Neural cell (in vitro differentiated cells): ENCODE measurements around the gene SLC26A3. TPM values are rescaled to one million over a fixed set of nuclear protein-coding genes. Genes with fewer than 3 reads are reported as not detected.

Experiments
- H2AFZ ChIP-seq: fragments of 200-600, 300-800 bp; sonication (generic), shearing (Covaris generic); 2 replicates; pipeline ENCODE4 v1.6.0; 2014; ENCODE audit warnings: low read depth, mild to moderate bottlenecking, antibody characterized with exemption, low read length, moderate library complexity
- H3F3A ChIP-seq: fragments of 200-600 bp; shearing (Covaris generic); 2 replicates; pipeline ENCODE4 v1.6.1; 2016; ENCODE audit warnings: mild to moderate bottlenecking, moderate library complexity, mixed read lengths, antibody characterized with exemption, low read length; ENCODE audit not compliant: insufficient read depth, poor library complexity, severe bottlenecking
- H3K27ac ChIP-seq: fragments of 200-600, 300-800 bp; sonication (generic), shearing (Covaris generic); 2 replicates; pipeline ENCODE4 v1.5.1; 2014; ENCODE audit warnings: mild to moderate bottlenecking, low read length, moderate library complexity
- H3K27me3 ChIP-seq: fragments of 300-800, 200-600 bp; sonication (generic), shearing (Covaris generic); 2 replicates; pipeline ENCODE4 v1.6.0; 2014; ENCODE audit warnings: mild to moderate bottlenecking, low read depth, low read length, moderate library complexity; ENCODE audit not compliant: insufficient read depth
- H3K36me3 ChIP-seq: fragments of 300-800, 200-600 bp; sonication (generic), shearing (Covaris generic); 2 replicates; pipeline ENCODE4 v1.5.1; 2014; ENCODE audit warnings: mild to moderate bottlenecking, antibody characterized with exemption, low read length, moderate library complexity; ENCODE audit not compliant: insufficient read depth
- H3K4me2 ChIP-seq: fragments of 300-800, 200-600 bp; sonication (generic), shearing (Covaris generic); 2 replicates; pipeline ENCODE4 v1.6.0; 2014; ENCODE audit warnings: mild to moderate bottlenecking, low read length
- H3K4me3 ChIP-seq: fragments of 300-800, 200-600 bp; sonication (generic), shearing (Covaris generic); 2 replicates; pipeline ENCODE4 v1.5.1; 2014; ENCODE audit warnings: mild to moderate bottlenecking, low read length, moderate library complexity
- H3K79me2 ChIP-seq: fragments of 200-600 bp; shearing (Covaris generic); replicated peaks from 2 replicates; pipeline ENCODE4 v1.6.0; 2014; ENCODE audit warnings: mild to moderate bottlenecking, low read length, moderate library complexity; ENCODE audit not compliant: insufficient read depth
- H3K9ac ChIP-seq: fragments of 300-800, 200-600 bp; sonication (generic), shearing (Covaris generic); 2 replicates; pipeline ENCODE4 v1.6.1; 2016; ENCODE audit warnings: mild to moderate bottlenecking, low read length, mixed read lengths
- H3K9me2 ChIP-seq: fragments of 200-600 bp; shearing (Covaris generic); 2 replicates; pipeline ENCODE4 v1.6.1; 2016; ENCODE audit warnings: mild to moderate bottlenecking, low read length, mixed read lengths; ENCODE audit not compliant: insufficient read depth
- H3K9me3 ChIP-seq: fragments of 200-600, 300-800 bp; sonication (generic), shearing (Covaris generic); 2 replicates; pipeline ENCODE4 v1.6.1; 2016; ENCODE audit warnings: mild to moderate bottlenecking, mixed run types, low read length, moderate library complexity, mixed read lengths
- H4K20me1 ChIP-seq: fragments of 200-600 bp; shearing (Covaris generic); 2 replicates; pipeline ENCODE4 v1.6.1; 2016; ENCODE audit warnings: mild to moderate bottlenecking, mixed run types; ENCODE audit not compliant: insufficient read depth
- CTCF ChIP-seq: fragments of 450-650 bp; IDR thresholded peaks from 2 replicates; pipeline ENCODE4 v1.5.1; 2014; ENCODE audit warnings: antibody characterized with exemption, mild to moderate bottlenecking, moderate library complexity; ENCODE audit not compliant: poor library complexity, severe bottlenecking
- EP300 ChIP-seq: fragments of 450-650 bp; conservative IDR thresholded peaks from 2 replicates; pipeline ENCODE4 v1.6.1; 2014; ENCODE audit warnings: antibody characterized with exemption, mild to moderate bottlenecking, moderate library complexity; ENCODE audit not compliant: poor library complexity, severe bottlenecking
- EZH2 ChIP-seq: fragments of 200-600, 300-800 bp; shearing (Covaris generic), sonication (generic); IDR thresholded peaks from 2 replicates; pipeline ENCODE4 v1.6.1; 2014; ENCODE audit warnings: antibody characterized with exemption, low read length, borderline replicate concordance, mild to moderate bottlenecking; ENCODE audit not compliant: insufficient read depth, poor library complexity, severe bottlenecking
- MXI1 ChIP-seq: fragments of 450-650 bp; conservative IDR thresholded peaks from 2 replicates; pipeline ENCODE4 v1.6.1; 2014; ENCODE audit warnings: antibody characterized with exemption, mild to moderate bottlenecking; ENCODE audit not compliant: poor library complexity, severe bottlenecking
- POLR2AphosphoS5 ChIP-seq: IDR thresholded peaks from 2 replicates; pipeline ENCODE4 v1.6.1; 2012
- RAD21 ChIP-seq: fragments of 450-650 bp; conservative IDR thresholded peaks from 2 replicates; pipeline ENCODE4 v1.6.1; 2014; ENCODE audit warnings: antibody characterized with exemption, mild to moderate bottlenecking, moderate library complexity
- REST ChIP-seq: IDR thresholded peaks from 2 replicates; pipeline ENCODE4 v1.6.1; 2012; ENCODE audit warnings: borderline replicate concordance
- SMC3 ChIP-seq: fragments of 450-650 bp; conservative IDR thresholded peaks from 2 replicates; pipeline ENCODE4 v1.6.1; 2014; ENCODE audit warnings: antibody characterized with exemption, mild to moderate bottlenecking, moderate library complexity; ENCODE audit not compliant: poor library complexity
- TAF1 ChIP-seq: IDR thresholded peaks from 2 replicates; pipeline ENCODE4 v1.6.1; 2012; ENCODE audit warnings: low read depth
- polyA plus RNA-seq: library from polyadenylated mRNA; depleted of rRNA; stranded (reverse); fragments of >200 nt; gene quantifications from 2 replicates; pipeline ENCODE4 v1.2.3, GENCODE V29; 2014

Gene SLC26A3
- polyA plus RNA-seq, 1 donor from 2014 or later: not detected

GRCh38 chr7:107830420-107830819 lies 27.4 kb upstream of the SLC26A3 start:
- TF ChIP-seq EZH2 (no peak), SMC3 (no peak), RAD21 (no peak), REST (no peak), TAF1 (no peak), CTCF (no peak), EP300 (no peak), MXI1 (no peak), POLR2AphosphoS5 (no peak)
- Histone ChIP-seq H3K4me2 (no peak overlapping the region), H3K36me3 (no peaks in the 10 kb centered on the region)

GRCh38 chr7:107828540-107828939 lies 25.5 kb upstream of the SLC26A3 start:
- Histone ChIP-seq H3K27ac (no peak overlapping the region), H3K9me3 (no peaks in the 10 kb centered on the region), H3F3A (no peaks in the 10 kb centered on the region), H3K9me2 (no peaks in the 10 kb centered on the region), H3K4me3 (no peak overlapping the region), H3K36me3 (no peaks in the 10 kb centered on the region), H2AFZ (no peak overlapping the region), H4K20me1 (no peaks in the 10 kb centered on the region), H3K27me3 (no peaks in the 10 kb centered on the region), H3K79me2 (no peaks in the 10 kb centered on the region), H3K9ac (no peak overlapping the region), H3K4me2 (no peak overlapping the region)
- TF ChIP-seq RAD21: no peak
- TF ChIP-seq EZH2: no peak

More at GRCh38 chr7:107830420-107830819, 27.4 kb upstream of the SLC26A3 start:
- H3K4me3 ChIP-seq: no peak overlapping the region
- no peaks in the 10 kb centered on the region for H4K20me1 ChIP-seq
- no peaks in the 10 kb centered on the region for H3K79me2 ChIP-seq
- H3K27ac ChIP-seq: no peak overlapping the region
- H3K27me3 ChIP-seq: no peaks in the 10 kb centered on the region
- no peaks in the 10 kb centered on the region for H3F3A ChIP-seq
- H3K9me2 ChIP-seq: no peaks in the 10 kb centered on the region
- no peak overlapping the region for H3K9ac ChIP-seq
- no peaks in the 10 kb centered on the region for H3K9me3 ChIP-seq
- no peak overlapping the region for H2AFZ ChIP-seq

GRCh38 chr7:107827501-107827900 lies 24.5 kb upstream of the SLC26A3 start:
- H3K27me3 ChIP-seq: no peaks in the 10 kb centered on the region
- no peak overlapping the region for H3K27ac ChIP-seq
- no peaks in the 10 kb centered on the region for H3F3A ChIP-seq
- no peaks in the 10 kb centered on the region for H3K36me3 ChIP-seq
- H4K20me1 ChIP-seq: no peaks in the 10 kb centered on the region
- no peak overlapping the region for H3K4me3 ChIP-seq
- no peaks in the 10 kb centered on the region for H3K9me3 ChIP-seq
- TF ChIP-seq SMC3 (no peak), POLR2AphosphoS5 (no peak), CTCF (no peak), RAD21 (no peak), MXI1 (no peak), EP300 (no peak), TAF1 (no peak), REST (no peak), EZH2 (no peak)
- H3K79me2 ChIP-seq: no peaks in the 10 kb centered on the region
- no peaks in the 10 kb centered on the region for H3K9me2 ChIP-seq
- no peak overlapping the region for H3K9ac ChIP-seq
- no peak overlapping the region for H2AFZ ChIP-seq
- no peak overlapping the region for H3K4me2 ChIP-seq
